ENCODE results near the gene GFOD1.
"Not testable (repeated sequence)": the region's sequence is repeated elsewhere in the genome, so short reads cannot be mapped to it uniquely, and the experiment has no call there.

The GFOD1 gene

GRCh38 chr6:13351271-13351670 is 136.1 kb downstream of the GFOD1 start:
- no peak for DNase-seq (ENCODE audit: low read depth)

- DNase-seq (ENCODE audit: low read depth): no peak
Measured at GRCh38 chr6:13349811-13350506, 137.4 kb downstream of the GFOD1 start.

DNA sequence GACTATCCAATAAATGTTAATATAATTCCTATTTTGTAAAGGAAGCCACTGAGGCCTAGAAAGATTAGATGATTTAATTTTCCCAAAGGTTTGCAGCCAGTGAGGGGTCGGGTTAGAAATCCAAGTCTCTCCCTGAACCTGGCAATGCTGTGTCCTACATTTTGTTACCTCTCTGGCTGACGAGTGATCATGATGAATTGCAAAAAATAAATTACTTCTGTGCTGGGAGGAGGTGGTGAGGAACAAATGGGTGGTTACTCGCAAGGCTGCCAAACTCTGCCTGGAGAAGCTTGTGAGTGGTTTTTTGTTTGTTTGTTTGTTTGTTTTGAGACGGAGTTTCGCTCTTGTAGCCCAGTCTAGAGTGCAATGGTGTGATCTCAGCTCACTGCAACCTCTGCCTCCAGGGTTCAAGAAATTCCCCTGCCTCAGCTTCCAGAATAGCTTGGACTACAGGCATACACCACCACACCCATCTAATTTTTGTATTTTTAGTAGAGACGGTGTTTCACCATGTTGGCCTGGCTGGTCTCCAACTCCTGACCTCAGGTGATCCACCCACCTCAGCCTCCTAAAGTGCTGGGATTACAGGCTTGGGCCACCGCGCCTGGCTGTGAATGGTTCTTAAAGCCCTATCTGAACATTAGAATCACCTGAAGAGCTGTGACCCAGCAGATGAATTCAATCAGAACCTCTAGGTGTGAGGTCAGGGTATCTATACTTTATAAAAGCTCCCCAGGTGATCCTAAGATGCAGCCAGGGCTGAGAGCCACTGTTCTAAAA is 138.9 kb downstream of the GFOD1 start:
- no peak for DNase-seq (ENCODE audit: low read depth)

DNA sequence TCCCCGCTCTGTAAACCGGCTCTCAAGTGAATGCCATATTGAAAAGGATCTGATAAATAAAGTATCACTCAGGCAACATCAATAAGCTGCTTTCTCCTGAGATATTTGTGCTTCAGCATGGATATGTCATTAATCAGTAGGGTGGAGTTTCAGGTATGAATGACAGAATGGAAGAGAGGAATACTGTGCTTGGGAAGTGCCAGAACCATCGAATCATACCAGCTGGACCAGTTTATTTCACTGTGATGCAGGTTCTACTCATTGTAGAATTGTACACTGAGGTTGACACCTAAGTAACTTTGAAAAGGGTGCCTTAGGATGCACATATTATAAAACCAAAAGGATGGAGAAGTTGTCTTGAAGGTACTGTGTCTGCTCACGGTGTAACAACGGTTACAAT is 141.2 kb downstream of the GFOD1 start:
- no peak for DNase-seq (ENCODE audit: low read depth)

DNA sequence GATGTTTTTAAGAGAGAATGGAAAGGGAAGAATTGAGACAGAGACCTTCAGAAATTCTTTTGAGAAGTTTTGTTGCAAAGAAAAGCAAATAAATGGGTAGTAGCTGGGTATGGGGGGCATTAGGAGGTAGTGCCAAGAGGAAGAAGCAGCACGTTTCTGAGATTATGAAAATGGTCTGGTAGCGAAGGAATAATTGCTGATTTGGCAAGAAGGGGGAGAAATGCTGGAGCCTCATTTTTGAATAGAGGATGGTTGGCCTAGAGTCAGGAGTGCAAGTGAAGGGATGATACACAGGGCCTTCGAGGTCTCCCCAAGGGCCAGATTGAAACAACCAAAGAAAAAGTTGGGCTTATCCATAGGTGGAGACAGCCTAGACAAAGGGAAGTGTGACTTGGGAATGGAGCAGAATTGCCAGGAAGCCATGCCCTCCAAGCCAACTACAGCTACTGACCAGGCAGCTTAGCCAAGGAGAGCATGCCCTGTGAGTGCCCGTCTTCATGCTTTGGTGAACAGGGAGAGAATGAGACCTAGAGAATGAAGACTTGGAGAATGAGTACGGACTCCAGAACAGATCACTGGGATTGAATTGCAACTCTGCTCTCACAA is 144.9 kb downstream of the GFOD1 start:
- no peak for DNase-seq (ENCODE audit: low read depth)

DNA sequence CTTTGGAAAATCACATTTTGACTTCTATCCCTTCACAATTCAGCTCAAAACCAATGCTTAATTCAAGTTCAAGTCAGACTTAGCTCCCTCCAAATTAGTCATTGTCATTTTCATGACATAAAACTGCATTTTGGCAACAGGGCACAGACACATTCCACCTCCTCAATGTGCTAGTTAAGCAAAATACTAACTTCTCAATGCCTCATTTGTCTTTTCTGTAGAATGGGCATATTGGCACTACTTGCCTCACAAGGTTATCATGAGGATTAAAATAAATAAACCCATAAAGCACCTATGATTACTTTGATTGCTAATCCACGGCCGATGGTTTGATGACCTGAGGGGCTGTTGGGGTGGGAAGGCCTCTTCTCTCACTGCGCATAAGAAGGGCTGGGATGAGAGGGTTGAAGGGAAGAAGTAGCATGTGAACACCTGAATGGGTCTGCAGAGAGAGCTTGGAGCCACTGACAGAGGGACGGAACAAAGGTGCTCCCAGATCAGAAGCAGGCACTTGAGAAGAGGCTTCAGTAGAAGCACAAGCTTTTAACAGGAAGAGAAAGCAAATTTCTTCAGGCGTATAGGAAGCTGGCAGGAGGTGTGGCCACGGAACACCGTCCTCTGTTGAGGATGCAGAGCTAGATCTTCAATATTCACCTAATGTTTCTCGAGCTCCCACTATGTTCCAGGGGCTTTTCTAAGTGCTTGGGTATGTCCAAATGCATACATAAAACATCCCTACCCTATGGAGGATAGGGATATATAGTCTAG is 147.4 kb downstream of the GFOD1 start:
- DNase-seq (ENCODE audit: low read depth): no peak

DNA sequence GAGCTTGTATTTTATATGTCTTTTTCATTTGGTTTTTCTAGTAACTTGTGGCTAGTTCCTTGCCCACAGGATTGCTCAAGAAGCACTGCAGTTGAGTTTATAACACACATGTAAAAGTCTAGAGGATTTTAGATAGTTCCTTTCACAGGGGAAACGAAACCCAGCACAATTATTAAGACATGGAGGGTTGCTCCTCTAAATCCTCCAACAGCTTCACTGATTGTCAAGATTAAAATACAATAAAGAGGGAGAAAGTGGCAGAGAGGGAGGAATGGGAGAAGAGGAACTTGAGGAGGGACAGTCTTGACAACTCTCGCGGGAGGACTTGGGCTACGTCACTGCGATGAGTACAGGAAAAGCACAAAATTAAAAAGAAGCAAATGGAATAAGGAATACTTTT is 149.4 kb downstream of the GFOD1 start:
- DNase-seq (ENCODE audit: low read depth): no peak

- peak; percentile 18 for DNase-seq (ENCODE audit: low read depth)
Measured at GRCh38 chr6:13336553-13336952, 150.8 kb downstream of the GFOD1 start.

- DNase-seq (ENCODE audit: low read depth): no peak
Measured at GRCh38 chr6:13334953-13335352, 152.4 kb downstream of the GFOD1 start.

DNA sequence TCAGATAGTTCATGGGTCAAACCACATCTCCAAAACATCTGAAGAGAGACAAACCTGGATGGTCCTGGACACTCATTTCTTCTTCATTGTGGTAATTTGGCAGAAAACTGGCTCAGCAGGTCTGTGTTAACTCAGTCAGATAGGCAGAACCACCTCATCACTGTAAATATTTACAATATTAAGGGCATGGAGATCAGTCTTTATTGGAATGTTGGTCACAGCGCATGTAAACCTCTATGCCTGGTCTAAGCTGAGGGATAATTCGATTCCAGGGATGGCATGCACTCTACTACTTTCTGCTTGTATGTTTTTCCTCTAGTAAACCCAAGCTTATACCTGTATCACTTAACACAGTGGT is 155.1 kb downstream of the GFOD1 start:
- no peak for DNase-seq (ENCODE audit: low read depth)

DNA sequence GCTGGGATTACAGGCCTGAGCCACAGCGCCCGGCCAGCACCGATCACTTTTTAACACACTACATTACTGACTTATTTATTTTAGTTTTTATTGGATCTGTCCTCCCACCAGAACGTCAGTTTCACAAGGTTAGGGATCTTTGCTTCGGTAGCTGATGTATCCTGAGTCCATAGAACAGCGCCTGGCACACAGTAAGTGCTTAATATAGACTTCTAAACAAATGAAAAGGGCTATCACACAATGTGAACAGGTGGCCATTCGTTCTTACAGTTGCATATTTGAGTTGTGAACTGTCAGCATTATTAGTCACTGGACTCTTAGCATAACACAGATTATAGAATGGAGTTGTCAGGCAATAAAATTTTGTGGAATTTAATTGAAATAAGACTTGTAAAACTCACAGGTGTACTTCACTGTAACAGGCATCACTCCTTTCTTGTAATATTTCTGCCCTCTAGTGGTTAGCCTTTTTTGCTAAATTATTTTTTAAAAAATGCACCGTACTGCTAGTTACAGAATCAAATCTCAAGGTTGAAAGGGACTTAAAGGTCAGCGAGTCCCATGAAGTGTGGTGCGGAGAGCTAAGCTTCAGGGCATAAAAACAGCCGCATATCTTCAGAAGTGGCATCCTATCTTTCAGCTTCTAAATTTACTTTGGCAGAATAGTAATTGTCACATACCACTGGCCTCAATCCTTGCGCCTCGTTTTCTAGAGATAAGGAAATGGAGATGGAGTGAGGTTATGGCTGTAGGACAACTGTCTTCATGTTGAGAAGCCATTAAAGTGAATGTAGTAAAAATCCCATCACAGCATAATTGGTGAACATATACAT is 155.7 kb downstream of the GFOD1 start:
- no peak for DNase-seq (ENCODE audit: low read depth)

- no peak for DNase-seq (ENCODE audit: low read depth)
Measured at GRCh38 chr6:13328875-13329183, 158.6 kb downstream of the GFOD1 start.

DNA sequence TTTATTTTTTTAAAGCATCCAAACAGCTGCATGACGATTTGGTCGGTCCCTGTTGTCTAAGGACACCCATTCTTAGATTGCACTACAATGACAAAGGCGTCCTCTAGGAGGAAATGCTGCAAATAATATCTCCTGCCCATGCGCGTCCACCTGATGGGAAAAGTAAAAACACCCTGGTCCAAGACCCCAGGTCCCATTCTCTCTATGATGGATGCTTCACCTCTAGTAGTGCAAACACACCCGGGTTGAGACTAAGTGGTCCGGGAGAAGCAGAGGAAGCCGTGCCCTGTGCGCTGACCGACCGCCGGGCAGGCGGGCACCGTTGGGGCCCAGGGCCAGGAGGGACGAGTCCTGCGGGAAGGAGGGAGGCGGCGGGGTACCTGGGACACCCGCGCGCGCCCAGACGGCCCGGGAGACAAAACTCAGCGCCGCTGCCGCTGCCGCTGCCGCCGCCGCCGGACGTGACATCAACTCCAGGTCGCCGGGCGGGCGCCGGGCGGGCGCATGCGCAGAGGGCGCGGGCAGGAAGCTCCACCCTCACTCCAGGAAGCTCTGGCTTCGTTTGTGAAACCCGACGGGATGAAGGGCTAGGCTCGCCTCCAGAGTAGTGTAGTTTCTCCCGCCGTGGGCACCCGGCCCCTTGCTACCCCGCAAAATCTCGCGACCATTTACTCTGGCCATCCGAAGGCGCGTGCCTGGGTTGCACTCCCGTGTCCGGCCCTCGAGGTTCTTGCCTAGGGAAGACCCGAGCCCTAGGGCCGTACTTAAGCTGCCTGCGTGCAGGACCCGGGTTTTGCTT is 159.1 kb downstream of the GFOD1 start, which contains the start of gene TBC1D7:
Gene TBC1D7, minus strand, starts transcription at position 462 of the 799 bp plus-strand sequence. CDS start 1,639 bp downstream, outside the sequence.
- DNase-seq (ENCODE audit: low read depth): peak; percentile 86

DNA sequence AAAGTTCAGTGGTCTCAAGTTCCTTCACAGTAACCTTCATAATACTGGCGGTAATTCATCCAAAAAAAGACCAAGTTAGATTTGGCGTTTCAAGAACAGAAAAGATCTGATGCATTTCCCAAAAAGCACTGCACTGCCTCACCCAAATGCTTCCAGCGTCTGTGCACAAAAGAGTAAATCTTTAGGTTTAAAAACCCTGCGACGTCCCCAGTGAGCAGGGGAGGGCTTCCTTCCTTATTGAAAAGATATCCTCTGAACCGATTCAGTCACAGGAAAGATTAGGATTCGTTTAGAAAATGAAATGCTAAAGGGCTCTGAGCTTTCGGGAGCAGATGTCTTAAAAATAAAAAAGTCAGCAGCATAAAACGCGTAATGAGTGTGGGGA is 159.7 kb downstream of the GFOD1 start:
- DNase-seq (ENCODE audit: low read depth): no peak

GRCh38 chr6:13326031-13326586 is 161.3 kb downstream of the GFOD1 start:
- DNase-seq (ENCODE audit: low read depth): not testable (repeated sequence)

DNA sequence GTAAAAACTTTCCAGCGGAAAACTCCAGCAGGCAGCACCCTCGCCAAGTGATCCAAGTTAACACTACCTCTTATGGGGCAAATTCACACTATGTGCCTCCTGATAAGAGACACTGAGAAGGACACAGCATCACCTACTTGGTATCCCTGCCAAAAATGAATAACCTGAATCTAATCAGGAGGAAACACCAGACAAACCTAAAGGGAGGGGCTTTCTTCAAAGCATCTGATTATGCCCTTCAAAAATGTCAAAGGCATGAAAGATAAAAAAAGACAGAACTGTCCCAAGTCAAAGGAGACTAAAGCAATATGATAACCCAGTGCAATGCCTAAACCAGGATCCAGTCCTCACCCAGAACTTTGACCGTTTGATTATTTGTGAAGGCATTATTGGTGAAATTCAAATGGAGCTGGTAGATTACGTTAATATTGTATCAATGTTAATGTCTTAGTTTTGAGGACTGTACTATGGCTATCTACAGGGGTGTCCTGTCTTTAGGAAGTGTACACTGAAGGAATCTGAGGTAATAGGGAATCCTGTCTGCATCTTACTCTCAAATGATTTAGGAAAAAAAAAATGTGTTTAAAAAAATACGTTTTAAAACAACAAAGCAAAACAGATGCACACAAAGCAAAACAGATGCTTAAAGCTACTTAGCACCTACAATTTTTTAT is 167.4 kb downstream of the GFOD1 start:
- DNase-seq (ENCODE audit: low read depth): no peak

GRCh38 chr6:13318821-13319220 is 168.6 kb downstream of the GFOD1 start:
- DNase-seq (ENCODE audit: low read depth): no peak

- no peak for DNase-seq (ENCODE audit: low read depth)
Measured at GRCh38 chr6:13315896-13316295, 171.5 kb downstream of the GFOD1 start.

GRCh38 chr6:13314806-13315205 is 172.6 kb downstream of the GFOD1 start:
- DNase-seq (ENCODE audit: low read depth): no peak

GRCh38 chr6:13311155-13311554 is 176.2 kb downstream of the GFOD1 start:
- no peak for DNase-seq (ENCODE audit: low read depth)

Measured in T-helper 22 cell (primary cell).